ENCODE data around the gene CDH23.

The CDH23 gene

GRCh38 chr10:71504168-71504567, 107.4 kb downstream of the CDH23 start:
- DNase-seq (ENCODE audit: low read depth) = no peak
- H3K4me3 ChIP-seq (ENCODE audit: low read depth, low read length) = no peak overlapping the region
- no peak for TF ChIP-seq CTCF (conservative IDR thresholded peaks at IDR 0.05; ENCODE audit: low read depth, low read length)

GRCh38 chr10:71504570-71504969, 107.8 kb downstream of the CDH23 start:
- TF ChIP-seq CTCF (conservative IDR thresholded peaks at IDR 0.05; ENCODE audit: low read depth, low read length) = no peak
- no peak overlapping the region for H3K4me3 ChIP-seq (ENCODE audit: low read depth, low read length)
- DNase-seq (ENCODE audit: low read depth) = no peak

- H3K4me3 ChIP-seq (ENCODE audit: low read depth, low read length) = no peak overlapping the region
- DNase-seq (ENCODE audit: low read depth) = no peak
- no peak for TF ChIP-seq CTCF (conservative IDR thresholded peaks at IDR 0.05; ENCODE audit: low read depth, low read length)
Measured at GRCh38 chr10:71505862-71506261, 109.1 kb downstream of the CDH23 start.

- DNase-seq (ENCODE audit: low read depth) = no peak
- TF ChIP-seq CTCF (conservative IDR thresholded peaks at IDR 0.05; ENCODE audit: low read depth, low read length) = no peak
- no peak overlapping the region for H3K4me3 ChIP-seq (ENCODE audit: low read depth, low read length)
Measured at GRCh38 chr10:71509444-71509843, 112.7 kb downstream of the CDH23 start.

- no peak for DNase-seq (ENCODE audit: low read depth)
- TF ChIP-seq CTCF (conservative IDR thresholded peaks at IDR 0.05; ENCODE audit: low read depth, low read length) = no peak
- H3K4me3 ChIP-seq (ENCODE audit: low read depth, low read length) = no peak overlapping the region
Measured at GRCh38 chr10:71511206-71511605, 114.5 kb downstream of the CDH23 start.

- no peak for DNase-seq (ENCODE audit: low read depth)
- no peak for TF ChIP-seq CTCF (conservative IDR thresholded peaks at IDR 0.05; ENCODE audit: low read depth, low read length)
- no peak overlapping the region for H3K4me3 ChIP-seq (ENCODE audit: low read depth, low read length)
Measured at GRCh38 chr10:71512312-71512711, 115.6 kb downstream of the CDH23 start.

- H3K4me3 ChIP-seq (ENCODE audit: low read depth, low read length) = no peak overlapping the region
- peak; percentile 35 for DNase-seq (ENCODE audit: low read depth)
- TF ChIP-seq CTCF (conservative IDR thresholded peaks at IDR 0.05; ENCODE audit: low read depth, low read length) = no peak
Measured at GRCh38 chr10:71512761-71513539, 116.2 kb downstream of the CDH23 start.

Data from choroid plexus epithelial cell (primary cell).